ENCODE data around the gene PRKCZ. TPM values are rescaled to one million over a fixed set of nuclear protein-coding genes. Genes with fewer than 3 reads are reported as not detected.
"Not testable (repeated sequence)": the region's sequence is repeated elsewhere in the genome, so short reads cannot be mapped to it uniquely, and the experiment has no call there.

PRKCZ gene
- total and polyA plus RNA-seq, 2 donors (not counting 1 experiment from before 2014, with no cell fraction given) = 1.6 to 2.0 TPM

DNA sequence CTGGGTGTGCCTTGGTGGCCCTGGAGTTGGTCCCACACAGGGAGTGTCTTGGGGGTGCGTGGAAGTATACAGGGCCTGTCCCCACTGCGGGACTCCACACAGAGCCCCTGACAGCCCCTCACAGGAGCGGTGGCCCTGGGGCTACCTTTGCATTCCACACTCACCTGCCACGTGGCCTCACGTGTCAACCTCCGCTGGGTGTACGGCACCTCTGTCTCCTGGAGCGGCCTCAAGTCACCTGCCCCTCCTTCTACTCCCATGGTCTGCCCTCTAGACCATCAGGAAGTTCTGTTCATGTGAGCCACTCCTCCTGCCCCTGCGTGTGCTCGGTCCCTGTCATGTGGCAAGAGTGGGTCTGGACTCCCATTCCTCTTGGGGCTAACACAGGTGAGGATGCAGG is 85.7 kb downstream of the PRKCZ start:
- no peak overlapping the region for H2AFZ ChIP-seq (ENCODE audit: low read length)
- TF ChIP-seq EZH2 (IDR thresholded peaks at IDR 0.05; ENCODE audit: low read length, missing control alignments) = no peak
- TF ChIP-seq, protein P1, sequence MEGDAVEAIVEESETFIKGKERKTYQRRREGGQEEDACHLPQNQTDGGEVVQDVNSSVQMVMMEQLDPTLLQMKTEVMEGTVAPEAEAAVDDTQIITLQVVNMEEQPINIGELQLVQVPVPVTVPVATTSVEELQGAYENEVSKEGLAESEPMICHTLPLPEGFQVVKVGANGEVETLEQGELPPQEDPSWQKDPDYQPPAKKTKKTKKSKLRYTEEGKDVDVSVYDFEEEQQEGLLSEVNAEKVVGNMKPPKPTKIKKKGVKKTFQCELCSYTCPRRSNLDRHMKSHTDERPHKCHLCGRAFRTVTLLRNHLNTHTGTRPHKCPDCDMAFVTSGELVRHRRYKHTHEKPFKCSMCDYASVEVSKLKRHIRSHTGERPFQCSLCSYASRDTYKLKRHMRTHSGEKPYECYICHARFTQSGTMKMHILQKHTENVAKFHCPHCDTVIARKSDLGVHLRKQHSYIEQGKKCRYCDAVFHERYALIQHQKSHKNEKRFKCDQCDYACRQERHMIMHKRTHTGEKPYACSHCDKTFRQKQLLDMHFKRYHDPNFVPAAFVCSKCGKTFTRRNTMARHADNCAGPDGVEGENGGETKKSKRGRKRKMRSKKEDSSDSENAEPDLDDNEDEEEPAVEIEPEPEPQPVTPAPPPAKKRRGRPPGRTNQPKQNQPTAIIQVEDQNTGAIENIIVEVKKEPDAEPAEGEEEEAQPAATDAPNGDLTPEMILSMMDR (conservative IDR thresholded peaks at IDR 0.05 in 1 of 2, IDR thresholded peaks at IDR 0.05 in 1 of 2; ENCODE audit: low read depth in 1 of 2, low read length in 2 of 2) = no peak

DNA sequence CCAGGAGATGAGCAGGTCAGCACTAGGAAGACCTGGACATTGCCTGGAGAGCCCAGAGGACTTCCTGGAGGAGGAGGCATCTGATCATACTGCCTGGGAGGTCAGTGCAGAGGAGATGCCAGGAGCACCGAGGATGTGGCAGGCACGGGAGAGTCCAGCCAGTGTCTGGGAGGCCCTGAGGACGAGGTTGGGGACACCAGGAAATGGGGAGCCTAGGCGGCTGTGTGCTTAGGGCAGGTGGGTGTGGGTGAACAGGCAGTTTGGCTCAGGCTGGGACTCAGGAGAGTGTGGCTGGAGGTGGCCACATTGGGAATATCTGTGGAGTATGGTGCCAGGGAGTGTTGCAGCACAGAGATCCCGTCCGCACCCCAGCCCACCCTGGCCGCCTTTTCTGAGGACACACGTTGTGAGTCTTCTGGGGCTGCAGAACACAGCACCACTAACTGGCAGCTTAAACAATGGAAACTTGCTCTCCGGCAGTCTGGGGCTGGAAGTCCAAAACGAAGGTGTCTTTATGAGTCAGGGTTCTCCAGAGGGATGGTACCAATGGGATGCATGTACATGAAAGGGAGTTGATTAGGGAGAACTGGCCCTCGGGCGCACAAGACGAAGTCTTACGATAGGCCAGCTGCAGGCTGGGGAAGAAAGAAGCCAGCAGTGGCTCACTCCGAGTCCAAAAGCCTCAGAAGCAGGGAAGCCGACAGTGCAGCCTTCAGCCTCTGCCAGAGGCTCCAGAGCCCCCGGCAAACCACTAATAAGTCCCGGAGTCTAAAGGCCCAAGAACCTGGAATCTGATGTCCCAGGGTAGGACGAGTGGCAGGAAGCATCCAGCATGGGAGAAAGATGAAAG is 86.4 kb downstream of the PRKCZ start:
- no peak for TF ChIP-seq EZH2 (IDR thresholded peaks at IDR 0.05; ENCODE audit: low read length, missing control alignments)
- TF ChIP-seq, protein P1 (conservative IDR thresholded peaks at IDR 0.05 in 1 of 2, IDR thresholded peaks at IDR 0.05 in 1 of 2; ENCODE audit: low read depth in 1 of 2, low read length in 2 of 2) = no peak
- Histone ChIP-seq H3K27me3 (ENCODE audit: control insufficient read depth, insufficient read depth, low read length) (no peaks in the 10 kb centered on the region), H4K20me1 (ENCODE audit: control insufficient read depth, extremely low read depth, insufficient read depth, low read length) (no peaks in the 10 kb centered on the region), H3K9ac (ENCODE audit: insufficient read depth, low read length) (no peak overlapping the region), H3K79me2 (ENCODE audit: control insufficient read depth, insufficient read depth, low read length) (no peaks in the 10 kb centered on the region), H3K4me1 (ENCODE audit: control insufficient read depth, extremely low read depth, insufficient read depth, low read length) (peaks cover 7% of the 10 kb centered on the region), H3K36me3 (ENCODE audit: control insufficient read depth, insufficient read depth, low read length) (no peaks in the 10 kb centered on the region), H3K9me3 (ENCODE audit: control insufficient read depth, insufficient read depth, low read depth, low read length) (no peaks in the 10 kb centered on the region), H3K27ac (ENCODE audit: insufficient read depth, low read length) (no peak overlapping the region), H2AFZ (ENCODE audit: low read length) (no peak overlapping the region), H3K4me2 (ENCODE audit: extremely low read depth, insufficient read depth, low read length) (no peak overlapping the region), H3K4me3 (replicated peaks in 1 of 4; ENCODE audit: control extremely low read depth in 1 of 4, insufficient read depth in 1 of 4, low read depth in 3 of 4, low read length in 4 of 4) (no peak overlapping the region)
- no peak for DNase-seq (ENCODE audit: low read depth in 2 of 2)

More for the DNA sequence above, 85.7 kb downstream of the PRKCZ start:
- Histone ChIP-seq H3K4me3 (replicated peaks in 1 of 4; ENCODE audit: control extremely low read depth in 1 of 4, insufficient read depth in 1 of 4, low read depth in 3 of 4, low read length in 4 of 4) (no peak overlapping the region), H3K4me1 (ENCODE audit: control insufficient read depth, extremely low read depth, insufficient read depth, low read length) (peaks cover 7% of the 10 kb centered on the region), H3K9ac (ENCODE audit: insufficient read depth, low read length) (no peak overlapping the region), H3K36me3 (ENCODE audit: control insufficient read depth, insufficient read depth, low read length) (no peaks in the 10 kb centered on the region), H3K27me3 (ENCODE audit: control insufficient read depth, insufficient read depth, low read length) (no peaks in the 10 kb centered on the region), H4K20me1 (ENCODE audit: control insufficient read depth, extremely low read depth, insufficient read depth, low read length) (no peaks in the 10 kb centered on the region), H3K4me2 (ENCODE audit: extremely low read depth, insufficient read depth, low read length) (no peak overlapping the region), H3K9me3 (ENCODE audit: control insufficient read depth, insufficient read depth, low read depth, low read length) (no peaks in the 10 kb centered on the region), H3K79me2 (ENCODE audit: control insufficient read depth, insufficient read depth, low read length) (no peaks in the 10 kb centered on the region), H3K27ac (ENCODE audit: insufficient read depth, low read length) (no peak overlapping the region)
- DNase-seq (ENCODE audit: low read depth in 2 of 2) = no peak

DNA sequence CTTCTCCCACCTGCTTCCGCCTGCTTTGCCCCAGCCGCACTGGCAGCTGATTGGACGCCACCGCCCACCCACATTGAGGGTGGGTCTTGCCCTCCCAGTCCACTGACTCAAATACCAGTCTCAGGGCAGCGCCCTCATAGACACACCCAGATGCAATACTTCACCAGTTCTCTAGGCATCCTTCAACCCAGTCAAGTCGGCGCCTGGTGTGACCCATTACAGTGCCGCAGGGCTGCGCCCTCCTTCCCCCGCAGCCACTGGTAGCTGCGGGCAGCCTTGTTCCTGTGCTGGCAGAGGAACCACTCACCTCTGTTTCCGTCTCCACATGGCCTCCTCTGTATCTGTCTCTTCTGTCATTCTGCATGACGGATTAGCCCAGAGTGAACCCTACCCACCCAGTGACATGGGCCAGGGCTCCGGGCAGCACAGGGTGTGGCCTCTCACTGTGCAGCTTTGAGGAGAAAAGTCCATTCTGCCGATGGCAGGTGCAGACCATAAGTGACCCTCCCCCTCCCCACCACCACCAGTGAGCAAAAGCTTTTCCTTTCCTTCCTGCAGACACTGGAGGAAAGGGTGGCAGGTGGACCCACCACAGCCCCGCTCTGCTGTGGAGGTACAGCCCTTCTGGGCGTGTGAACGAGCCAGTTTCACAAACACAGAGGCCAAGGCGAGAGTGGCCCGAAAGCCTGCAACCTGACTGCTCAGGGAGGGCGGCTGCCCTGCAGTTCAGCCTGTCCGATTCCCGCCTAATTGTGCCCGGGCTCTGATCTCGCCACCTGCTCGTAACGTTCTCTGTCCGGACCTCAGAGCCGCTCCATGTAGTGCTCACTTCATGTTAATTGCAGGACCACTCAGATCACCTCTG is 87.3 kb downstream of the PRKCZ start:
- no peaks in the 10 kb centered on the region for H4K20me1 ChIP-seq (ENCODE audit: control insufficient read depth, extremely low read depth, insufficient read depth, low read length)

DNA sequence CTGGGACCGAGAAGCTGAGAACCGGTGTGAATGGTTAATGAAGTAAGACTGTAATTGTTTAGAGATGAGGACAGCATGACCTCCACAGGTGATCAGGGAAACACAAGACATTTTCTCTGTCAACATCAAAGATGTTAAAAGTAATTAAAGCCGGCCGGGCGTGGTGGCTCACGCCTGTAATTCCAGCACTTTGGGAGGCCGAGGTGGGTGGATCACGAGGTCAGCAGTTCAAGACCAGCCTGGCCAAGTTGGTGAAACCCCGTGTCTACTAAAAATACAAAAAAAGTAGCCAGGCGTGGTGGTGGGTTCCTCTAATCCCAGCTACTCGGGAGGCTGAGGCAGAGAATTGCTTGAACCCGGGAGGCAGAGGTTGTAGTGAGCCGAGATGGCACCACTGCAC is 88.9 kb downstream of the PRKCZ start:
- not testable (repeated sequence) for H3K79me2 ChIP-seq (ENCODE audit: control insufficient read depth, insufficient read depth, low read length); H3K27me3 ChIP-seq (ENCODE audit: control insufficient read depth, insufficient read depth, low read length); H3K4me2 ChIP-seq (ENCODE audit: extremely low read depth, insufficient read depth, low read length); H3K9ac ChIP-seq (ENCODE audit: insufficient read depth, low read length); H3K9me3 ChIP-seq (ENCODE audit: control insufficient read depth, insufficient read depth, low read depth, low read length); H3K4me3 ChIP-seq (replicated peaks in 1 of 4; ENCODE audit: control extremely low read depth in 1 of 4, insufficient read depth in 1 of 4, low read depth in 3 of 4, low read length in 4 of 4); DNase-seq (ENCODE audit: low read depth in 2 of 2); H3K36me3 ChIP-seq (ENCODE audit: control insufficient read depth, insufficient read depth, low read length); H3K27ac ChIP-seq (ENCODE audit: insufficient read depth, low read length); H3K4me1 ChIP-seq (ENCODE audit: control insufficient read depth, extremely low read depth, insufficient read depth, low read length); H2AFZ ChIP-seq (ENCODE audit: low read length); H4K20me1 ChIP-seq (ENCODE audit: control insufficient read depth, extremely low read depth, insufficient read depth, low read length)

More for the DNA sequence above, 87.3 kb downstream of the PRKCZ start:
- DNase-seq (ENCODE audit: low read depth in 2 of 2) = no peak
- Histone ChIP-seq H3K27me3 (ENCODE audit: control insufficient read depth, insufficient read depth, low read length) (no peaks in the 10 kb centered on the region), H2AFZ (ENCODE audit: low read length) (no peak overlapping the region), H3K9ac (ENCODE audit: insufficient read depth, low read length) (no peak overlapping the region), H3K36me3 (ENCODE audit: control insufficient read depth, insufficient read depth, low read length) (no peaks in the 10 kb centered on the region), H3K79me2 (ENCODE audit: control insufficient read depth, insufficient read depth, low read length) (no peaks in the 10 kb centered on the region), H3K4me3 (replicated peaks in 1 of 4; ENCODE audit: control extremely low read depth in 1 of 4, insufficient read depth in 1 of 4, low read depth in 3 of 4, low read length in 4 of 4) (no peak overlapping the region), H3K4me1 (ENCODE audit: control insufficient read depth, extremely low read depth, insufficient read depth, low read length) (peaks cover 5% of the 10 kb centered on the region), H3K4me2 (ENCODE audit: extremely low read depth, insufficient read depth, low read length) (no peak overlapping the region), H3K27ac (ENCODE audit: insufficient read depth, low read length) (no peak overlapping the region), H3K9me3 (ENCODE audit: control insufficient read depth, insufficient read depth, low read depth, low read length) (no peaks in the 10 kb centered on the region)
- TF ChIP-seq, protein P1 (conservative IDR thresholded peaks at IDR 0.05 in 1 of 2, IDR thresholded peaks at IDR 0.05 in 1 of 2; ENCODE audit: low read depth in 1 of 2, low read length in 2 of 2) = no peak
- no peak for TF ChIP-seq EZH2 (IDR thresholded peaks at IDR 0.05; ENCODE audit: low read length, missing control alignments)
